AG10803 (cell line): ENCODE data around the gene CRTC3.
"Not testable (repeated sequence)": the region's sequence is repeated elsewhere in the genome, so short reads cannot be mapped to it uniquely, and the experiment has no call there.

Source experiments
- DNase-seq: peaks from one replicate; pipeline ENCODE4 v3.0.0; 2010; ENCODE audit warnings: low read depth
- H3K4me3 ChIP-seq: 2 replicates; pipeline ENCODE4 v1.5.1; 2011; ENCODE audit warnings: mild to moderate bottlenecking, low read length, control low read depth
- CTCF ChIP-seq: conservative IDR thresholded peaks from 2 replicates; pipeline ENCODE4 v1.5.1; 2011; ENCODE audit warnings: mild to moderate bottlenecking, low read length, control low read depth, inconsistent platforms

Gene CRTC3

GRCh38 chr15:90500171-90500570, 29.6 kb upstream of the CRTC3 start:
- no peak for DNase-seq
- TF ChIP-seq CTCF: no peak
- no peak overlapping the region for H3K4me3 ChIP-seq

GRCh38 chr15:90501898-90502297, 27.8 kb upstream of the CRTC3 start:
- no peak for DNase-seq
- H3K4me3 ChIP-seq: no peak overlapping the region
- TF ChIP-seq CTCF: no peak

- DNase-seq, H3K4me3 ChIP-seq: not testable (repeated sequence)
Observed at GRCh38 chr15:90510781-90511180, 18.9 kb upstream of the CRTC3 start.

GRCh38 chr15:90511211-90511618, 18.5 kb upstream of the CRTC3 start:
- not testable (repeated sequence) for H3K4me3 ChIP-seq, DNase-seq

- peak; percentile 12 for DNase-seq
- H3K4me3 ChIP-seq: no peak overlapping the region
- TF ChIP-seq CTCF: no peak
Observed at GRCh38 chr15:90512276-90512675, 17.4 kb upstream of the CRTC3 start.

GRCh38 chr15:90512981-90513380, 16.7 kb upstream of the CRTC3 start:
- no peak for TF ChIP-seq CTCF
- H3K4me3 ChIP-seq: no peak overlapping the region
- no peak for DNase-seq

GRCh38 chr15:90513448-90513847, 16.3 kb upstream of the CRTC3 start:
- TF ChIP-seq CTCF: no peak
- no peak overlapping the region for H3K4me3 ChIP-seq

GRCh38 chr15:90513893-90514292, 15.8 kb upstream of the CRTC3 start:
- not testable (repeated sequence) for DNase-seq, H3K4me3 ChIP-seq

More at GRCh38 chr15:90513448-90513847, 16.3 kb upstream of the CRTC3 start:
- DNase-seq: no peak

GRCh38 chr15:90519688-90520087, 10.0 kb upstream of the CRTC3 start:
- no peak overlapping the region for H3K4me3 ChIP-seq
- TF ChIP-seq CTCF: no peak
- DNase-seq: peak; percentile 21
